A549 treated with AZD9567 at 1 μM for 4 hours (cell line): ENCODE data around the gene RBL1. TPM values are rescaled to one million over a fixed set of nuclear protein-coding genes. Genes with fewer than 3 reads are reported as not detected.

ENCODE experiments used
- total RNA-seq: library from RNA; stranded (reverse); fragments of 200-300 nt; extraction: Qiagen RNA extraction; gene quantifications from 5 replicates; pipeline ENCODE4 v1.2.3, GENCODE V29; 2022; ENCODE audit not compliant: insufficient read depth

The RBL1 gene
- total RNA-seq = 7.9 to 14.2 TPM (median 10.4 TPM) in 5 replicates

GRCh38 chr20:37095599-37096414, at the start of gene RBL1:
TSS of gene RBL1 (minus strand) at chr20:37095997. CDS start at chr20:37095928, 69 bp downstream.

GRCh38 chr20:36951198-36951978, 144.4 kb downstream of the RBL1 start, which contains the start of gene SAMHD1:
TSS of gene SAMHD1 (minus strand) at chr20:36951708. CDS start at chr20:36951643, 65 bp downstream.

Other genes with a start within 250 kb of the RBL1 start
- gene TLDC2, start 219.9 kb downstream of the RBL1 start, total RNA-seq = not detected in 5 replicates
- gene SAMHD1, start 144.3 kb downstream of the RBL1 start, total RNA-seq = 7.9 to 9.7 TPM (median 8.3 TPM) in 5 replicates
- 249 to 273 TPM (median 266 TPM) in 5 replicates for gene RPN2, start 83.3 kb upstream of the RBL1 start, total RNA-seq
- gene MROH8, start 83.6 kb upstream of the RBL1 start, total RNA-seq = 0.70 to 3.9 TPM (median 1.1 TPM) in 5 replicates
- gene GHRH, start 165.8 kb upstream of the RBL1 start, total RNA-seq = not detected in 5 replicates
- gene MANBAL, start 193.7 kb upstream of the RBL1 start, total RNA-seq = 76.0 to 96.6 TPM (median 90.6 TPM) in 5 replicates